ENCODE data around the gene LSR.
"Not testable (repeated sequence)": the region's sequence is repeated elsewhere in the genome, so short reads cannot be mapped to it uniquely, and the experiment has no call there.

LSR gene

DNA sequence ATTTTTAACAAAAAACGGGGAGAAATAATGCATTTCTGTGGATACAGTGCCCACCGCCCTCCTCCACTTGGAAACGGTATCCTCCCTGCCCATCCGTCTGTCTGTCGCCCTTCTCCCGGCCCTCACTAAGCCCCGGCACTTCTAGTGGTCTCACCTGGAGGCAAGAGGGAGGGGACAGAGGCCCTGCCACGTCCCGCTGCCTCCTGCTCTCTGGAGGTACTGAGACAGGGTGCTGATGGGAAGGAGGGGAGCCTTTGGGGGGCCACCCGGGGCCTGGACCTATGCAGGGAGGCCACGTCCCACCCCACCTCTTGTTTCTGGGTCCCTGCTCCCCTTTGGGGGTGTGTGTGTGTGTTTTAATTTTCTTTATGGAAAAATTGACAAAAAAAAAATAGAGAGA is 30.6 kb downstream of the LSR start:
- DNase-seq (ENCODE audit: low spot score), result no peak
- no peak for TF ChIP-seq CTCF (IDR thresholded peaks at IDR 0.05; ENCODE audit: extremely low read depth, missing control alignments)

- no peak for DNase-seq (ENCODE audit: low spot score)
- TF ChIP-seq CTCF (IDR thresholded peaks at IDR 0.05; ENCODE audit: extremely low read depth, missing control alignments), result no peak
Observed at GRCh38 chr19:35279985-35280821, 31.4 kb downstream of the LSR start.

DNA sequence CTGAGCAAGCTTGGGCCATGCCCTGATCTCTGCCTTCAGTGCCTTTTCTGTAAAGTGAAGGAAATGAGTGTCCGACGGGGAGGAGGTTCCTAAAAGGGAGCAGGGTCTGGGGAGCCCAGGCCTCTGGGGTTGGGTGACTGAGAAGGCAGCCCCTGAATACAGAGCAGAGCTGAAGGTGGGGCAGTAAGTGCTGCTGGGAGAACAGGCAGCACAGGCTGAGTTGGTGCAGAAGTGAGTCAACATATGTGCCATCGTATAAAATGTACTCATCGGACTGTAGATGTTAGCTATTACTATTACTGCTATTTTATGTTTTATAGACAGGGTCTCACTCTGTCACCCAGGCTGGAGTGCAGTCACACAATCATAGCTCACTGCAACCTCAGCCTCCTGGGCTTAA is 32.5 kb downstream of the LSR start:
- TF ChIP-seq CTCF (IDR thresholded peaks at IDR 0.05; ENCODE audit: extremely low read depth, missing control alignments), result no peak
- DNase-seq (ENCODE audit: low spot score), result no peak

- no peak for DNase-seq (ENCODE audit: low spot score)
- no peak for TF ChIP-seq CTCF (IDR thresholded peaks at IDR 0.05; ENCODE audit: extremely low read depth, missing control alignments)
Observed at GRCh38 chr19:35284153-35285094, 35.6 kb downstream of the LSR start.

DNA sequence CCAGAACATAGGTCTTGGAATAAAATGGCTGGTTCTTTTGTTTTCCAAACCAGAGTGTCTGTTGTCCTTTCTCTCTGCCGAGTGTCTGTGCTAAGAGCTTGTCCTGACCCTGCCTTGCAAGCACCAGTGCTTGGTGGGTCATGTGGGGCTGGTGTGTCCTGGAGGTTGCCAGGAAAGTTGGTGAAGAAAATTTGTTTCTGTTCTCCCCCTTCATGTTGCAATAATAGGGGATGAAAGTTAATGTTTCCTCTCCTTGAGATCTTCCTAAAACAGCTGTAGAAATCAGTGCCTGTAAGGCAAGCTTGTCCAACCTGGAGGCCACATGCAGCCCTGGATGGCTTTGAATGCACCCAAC is 36.3 kb downstream of the LSR start:
- TF ChIP-seq CTCF (IDR thresholded peaks at IDR 0.05; ENCODE audit: extremely low read depth, missing control alignments), result no peak
- DNase-seq (ENCODE audit: low spot score), result no peak

GRCh38 chr19:35285465-35285864 is 36.7 kb downstream of the LSR start:
- DNase-seq (ENCODE audit: low spot score), result not testable (repeated sequence)

GRCh38 chr19:35286101-35286500 is 37.3 kb downstream of the LSR start:
- not testable (repeated sequence) for DNase-seq (ENCODE audit: low spot score)

DNA sequence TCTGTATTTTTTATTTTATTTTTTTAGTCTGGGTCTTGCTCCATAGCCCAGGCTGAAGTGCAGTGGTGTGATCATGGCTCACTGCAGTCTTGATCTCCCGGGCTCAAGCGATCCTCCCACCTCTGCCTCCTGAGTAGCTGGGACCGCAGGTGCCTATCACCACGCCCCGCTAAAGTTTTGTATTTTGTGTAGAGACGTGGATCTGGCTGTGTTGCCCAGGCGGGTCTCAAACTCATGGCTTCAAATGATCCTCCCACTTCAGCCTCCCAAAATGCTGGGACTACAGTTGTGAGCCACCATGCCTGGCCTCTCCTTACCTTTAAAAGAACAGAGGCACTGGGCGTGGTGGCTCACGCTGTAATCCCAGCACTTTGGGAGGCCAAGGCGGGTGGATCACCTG is 38.9 kb downstream of the LSR start:
- no peak for TF ChIP-seq CTCF (IDR thresholded peaks at IDR 0.05; ENCODE audit: extremely low read depth, missing control alignments)

More for the DNA sequence above, 38.9 kb downstream of the LSR start:
- no peak for DNase-seq (ENCODE audit: low spot score)

Data from GM20000 (cell line).